CD14-positive monocyte (primary cell): ENCODE measurements around the gene SH2D2A. TPM values are rescaled to one million over a fixed set of nuclear protein-coding genes. Genes with fewer than 3 reads are reported as not detected.

ENCODE experiments used
- DNase-seq, 3 donors: peaks; one replicate each; pipeline ENCODE4 v3.0.0-alpha.2; 2011 to 2022
- H2AFZ ChIP-seq: 2 replicates; pipeline ENCODE4 v1.6.0; 2012; ENCODE audit warnings: mild to moderate bottlenecking, low read depth, low read length, inconsistent platforms; ENCODE audit not compliant: insufficient read depth, poor library complexity, severe bottlenecking
- H3K27ac ChIP-seq, 2 donors: 1 replicate in 1 of 2; 2 replicates in 1 of 2; pipeline ENCODE4 v1.5.1; 2012 to 2013; ENCODE audit warnings: low read length in 2 of 2, control low read depth in 1 of 2, inconsistent platforms in 1 of 2, low read depth in 1 of 2, mild to moderate bottlenecking in 1 of 2
- H3K27me3 ChIP-seq, 2 donors: one replicate each; pipeline versions ENCODE4 v1.6.0 to v1.6.1; 2011 to 2013; ENCODE audit warnings: low read length in 2 of 2; ENCODE audit not compliant: control insufficient read depth in 2 of 2, insufficient read depth in 2 of 2
- H3K36me3 ChIP-seq, 2 donors: replicated peaks in 1 of 2; 1 replicate in 1 of 2; 2 replicates in 1 of 2; pipeline versions ENCODE4 v1.5.1 to v1.6.1; 2012 to 2013; ENCODE audit warnings: low read length in 2 of 2, control low read depth in 1 of 2, inconsistent platforms in 1 of 2, mild to moderate bottlenecking in 1 of 2; ENCODE audit not compliant: insufficient read depth in 2 of 2, control insufficient read depth in 1 of 2
- H3K4me1 ChIP-seq, 2 donors: 1 replicate in 1 of 2; 2 replicates in 1 of 2; pipeline versions ENCODE4 v1.5.1 to v1.6.1; 2012 to 2013; ENCODE audit warnings: low read length in 2 of 2, control low read depth in 1 of 2, inconsistent platforms in 1 of 2, mild to moderate bottlenecking in 1 of 2, moderate library complexity in 1 of 2; ENCODE audit not compliant: insufficient read depth in 2 of 2, control insufficient read depth in 1 of 2
- H3K4me2 ChIP-seq: replicated peaks from 2 replicates; pipeline ENCODE3; 2012; ENCODE audit warnings: low read length, moderate library complexity, mild to moderate bottlenecking; ENCODE audit not compliant: poor library complexity, severe bottlenecking; ENCODE audit errors: extremely low read depth
- H3K4me3 ChIP-seq, 3 experiments: fragments of 200-600 bp in 1 of 3; sonication (generic) in 1 of 3; replicated peaks in 1 of 3; 1 replicate in 2 of 3; 2 replicates in 1 of 3; pipeline ENCODE4 v1.5.1; 2011 to 2013; ENCODE audit warnings: low read length in 3 of 3, mild to moderate bottlenecking in 3 of 3, control low read depth in 2 of 3, low read depth in 2 of 3, inconsistent platforms in 1 of 3, moderate library complexity in 1 of 3
- H3K79me2 ChIP-seq: 2 replicates; pipeline ENCODE4 v1.6.0; 2012; ENCODE audit warnings: mild to moderate bottlenecking, control low read depth, inconsistent platforms, low read length, moderate library complexity; ENCODE audit not compliant: insufficient read depth
- H3K9ac ChIP-seq: 2 replicates; pipeline ENCODE4 v1.6.0; 2017; ENCODE audit warnings: low read length, mild to moderate bottlenecking; ENCODE audit not compliant: insufficient read depth, poor library complexity, severe bottlenecking
- H3K9me3 ChIP-seq, 2 donors: replicated peaks in 1 of 2; 1 replicate in 1 of 2; 2 replicates in 1 of 2; pipeline versions ENCODE4 v1.5.1 to v1.6.1; 2012 to 2013; ENCODE audit warnings: low read length in 2 of 2, control low read depth in 1 of 2; ENCODE audit not compliant: control insufficient read depth in 1 of 2, insufficient read depth in 1 of 2
- H4K20me1 ChIP-seq: 2 replicates; pipeline ENCODE4 v1.6.0; 2012; ENCODE audit warnings: mild to moderate bottlenecking, low read length, control low read depth, moderate library complexity; ENCODE audit not compliant: insufficient read depth
- H3K27ac Mint-ChIP-seq, 7 donors: one replicate each; pipeline ENCODE4 v1.8.0; 2020; ENCODE audit warnings: mild to moderate bottlenecking in 7 of 7, mixed read lengths in 7 of 7, moderate library complexity in 6 of 7, inconsistent platforms in 2 of 7
- H3K27me3 Mint-ChIP-seq, 3 donors: one replicate each; pipeline ENCODE4 v1.8.0; 2021 to 2022; ENCODE audit warnings: low read depth in 3 of 3, mild to moderate bottlenecking in 3 of 3, mixed read lengths in 3 of 3, moderate library complexity in 3 of 3, inconsistent platforms in 1 of 3
- H3K36me3 Mint-ChIP-seq, 2 donors: one replicate each; pipeline ENCODE4 v1.8.0; 2020; ENCODE audit warnings: mixed read lengths in 2 of 2, inconsistent platforms in 1 of 2, mild to moderate bottlenecking in 1 of 2
- H3K4me1 Mint-ChIP-seq: one replicate; pipeline ENCODE4 v1.8.0; 2020; ENCODE audit warnings: mild to moderate bottlenecking, mixed read lengths
- H3K4me3 Mint-ChIP-seq, 2 donors: one replicate each; pipeline ENCODE4 v1.8.0; 2020; ENCODE audit warnings: mild to moderate bottlenecking in 2 of 2, mixed read lengths in 2 of 2, moderate library complexity in 1 of 2
- H3K9me3 Mint-ChIP-seq, 7 donors: one replicate each; pipeline ENCODE4 v1.8.0; 2020 to 2022; ENCODE audit warnings: mixed read lengths in 7 of 7, mild to moderate bottlenecking in 6 of 7, moderate library complexity in 6 of 7, inconsistent platforms in 2 of 7
- CTCF ChIP-seq: fragments of 200-600 bp; IDR thresholded peaks from one replicate; pipeline ENCODE4 v1.8.0; 2022; ENCODE audit warnings: antibody characterized with exemption, mild to moderate bottlenecking
- WGBS: methylation state at CpG from one replicate; pipeline ENCODE4 v1.1.5; 2013; ENCODE audit warnings: missing lambda C conversion rate; ENCODE audit not compliant: insufficient coverage; 5-methylcytosine and 5-hydroxymethylcytosine counted together
- intact Hi-C, 2 donors: fragments of 100-400 bp; cut with micrococcal nuclease; formaldehyde crosslinking; loops; one replicate each; pipeline versions ENCODE4 v1.15.0 to v1.15.1; 2023
- polyA plus RNA-seq, 3 donors: library from polyadenylated mRNA; depleted of rRNA in 1 of 3; unstranded in 2 of 3; stranded (reverse) in 1 of 3; fragments of 300-500 nt in 2 of 3; fragments of >200 nt in 1 of 3; fragmentation: Illumina TruSeq in 2 of 3; gene quantifications; 1 replicate in 2 of 3; 2 replicates in 1 of 3; pipeline ENCODE4 v1.2.3, GENCODE V29; 2012 to 2021

The SH2D2A gene
- polyA plus RNA-seq, 3 donors = 0.17 to 0.20 TPM; not detected in 1

- Histone ChIP-seq H3K9ac (no peak overlapping the region), H3K27me3 (peaks cover 0 to 33% of the 10 kb centered on the region in 2 donors), H3K4me1 (peaks cover 21 to 24% of the 10 kb centered on the region in 2 donors), H4K20me1 (no peaks in the 10 kb centered on the region), H3K4me2 (peak overlapping the region; percentile 84), H3K9me3 (no peaks in the 10 kb centered on the region), H3K79me2 (no peaks in the 10 kb centered on the region), H3K36me3 (no peaks in the 10 kb centered on the region), H3K27ac (no peak overlapping the region), H2AFZ (peak overlapping the region; percentile 86), H3K4me3 (no peak overlapping the region)
- H3K27me3 Mint-ChIP-seq = peaks cover 35 to 64% (median 43%) of the 10 kb centered on the region in 3 donors
- peaks cover 0 to 2% (median 0%) of the 10 kb centered on the region in 7 donors for H3K9me3 Mint-ChIP-seq
- intact Hi-C loops = loop anchor here in 1 of 2 donors (10.0 kb wide), 1 partner anchor 80 kb away; the partner anchor contains the start of gene PEAR1
- H3K27ac Mint-ChIP-seq = peak overlapping the region in 2 of 7 donors; percentile 22 to 77
- TF ChIP-seq CTCF = no peak
- DNase-seq = peak in 2 of 3 donors; percentile 7 to 48
- no peaks in the 10 kb centered on the region for H3K36me3 Mint-ChIP-seq
- WGBS = 81% methylated on average over 5 of the region's 7 CpGs
- H3K4me1 Mint-ChIP-seq = peaks cover 28% of the 10 kb centered on the region
- peak overlapping the region; percentile 78 to 87 for H3K4me3 Mint-ChIP-seq
These were observed 1.9 kb downstream of the SH2D2A start for GRCh38 chr1:156814571-156815260.

- H3K9me3 Mint-ChIP-seq = peaks cover 0 to 2% (median 0%) of the 10 kb centered on the region in 7 donors
- Histone ChIP-seq H3K4me3 (peak overlapping the region; percentile 11 to 72 (median 47)), H3K79me2 (no peaks in the 10 kb centered on the region), H3K4me2 (peak overlapping the region; percentile 84), H3K27me3 (peaks cover 0 to 33% of the 10 kb centered on the region in 2 donors), H4K20me1 (no peaks in the 10 kb centered on the region), H3K9ac (peak overlapping the region; percentile 58), H2AFZ (peak overlapping the region; percentile 86), H3K27ac (no peak overlapping the region), H3K9me3 (no peaks in the 10 kb centered on the region), H3K36me3 (no peaks in the 10 kb centered on the region), H3K4me1 (peaks cover 21 to 24% of the 10 kb centered on the region in 2 donors)
- H3K36me3 Mint-ChIP-seq = no peaks in the 10 kb centered on the region
- WGBS = 9% methylated on average over 53 of the region's 60 CpGs
- peaks cover 28% of the 10 kb centered on the region for H3K4me1 Mint-ChIP-seq
- intact Hi-C loops = loop anchor here in 1 of 2 donors (10.0 kb wide), 1 partner anchor 81 kb away; the partner anchor contains the start of gene PEAR1
- H3K27ac Mint-ChIP-seq = peak overlapping the region in 2 of 7 donors; percentile 22 to 77
- peak; percentile 56 to 70 (median 61) for DNase-seq
- peaks cover 33 to 63% (median 42%) of the 10 kb centered on the region in 3 donors for H3K27me3 Mint-ChIP-seq
- TF ChIP-seq CTCF = peak; percentile 81
- H3K4me3 Mint-ChIP-seq = peak overlapping the region; percentile 78 to 87
These were observed 2.7 kb downstream of the SH2D2A start for GRCh38 chr1:156813750-156814570.
